Effector CD8-positive, alpha-beta T cell (primary cell): Measurements from ENCODE around the gene TAF3.

Experiments used
- DNase-seq: peaks from one replicate; lab custom pipeline; 2025; lab: John Stamatoyannopoulos, UW

Gene TAF3

GRCh38 chr10:8058274-8059111 is 240.2 kb downstream of the TAF3 start:
- no peak for DNase-seq

- DNase-seq: no peak
These were observed 241.1 kb downstream of the TAF3 start for GRCh38 chr10:8059191-8059936.

- DNase-seq: no peak
These were observed 241.9 kb downstream of the TAF3 start for GRCh38 chr10:8060010-8060703.

GRCh38 chr10:8060704-8061121 is 242.4 kb downstream of the TAF3 start:
- DNase-seq: no peak

GRCh38 chr10:8061274-8062211 is 243.2 kb downstream of the TAF3 start:
- no peak for DNase-seq

GRCh38 chr10:8063128-8063908 is 245.0 kb downstream of the TAF3 start:
- DNase-seq: no peak

- DNase-seq: no peak
These were observed 245.6 kb downstream of the TAF3 start for GRCh38 chr10:8063935-8064334.

- no peak for DNase-seq
These were observed 246.1 kb downstream of the TAF3 start for GRCh38 chr10:8064436-8064835.

- no peak for DNase-seq
These were observed 247.3 kb downstream of the TAF3 start for GRCh38 chr10:8065651-8066050.

GRCh38 chr10:8066124-8066523 is 247.8 kb downstream of the TAF3 start:
- no peak for DNase-seq
